ENCODE results near the gene RAB4A.

The RAB4A gene

GRCh38 chr1:229248821-229249817 is 21.8 kb upstream of the RAB4A start (continued):
- TF ChIP-seq REST (tag by site-specific recombination; IDR thresholded peaks at IDR 0.05): 0 out of 2 replicates have a peak, but pooled peaks have one; percentile 13

GRCh38 chr1:229249854-229250644 is 20.9 kb upstream of the RAB4A start:
- no peaks in the 10 kb centered on the region for H3K36me3 ChIP-seq (ENCODE audit: control insufficient read depth in 2 of 2, insufficient read depth in 1 of 2, low read length in 2 of 2)
- no peak overlapping the region for H3K27ac ChIP-seq (ENCODE audit: extremely low read depth, low read depth, low read length)
- no peaks in the 10 kb centered on the region for H3K9me3 ChIP-seq (ENCODE audit: control insufficient read depth, insufficient read depth, low read depth, low read length)
- no peak for TF ChIP-seq ZBTB1 (tag by site-specific recombination; IDR thresholded peaks at IDR 0.05)
- TF ChIP-seq ZNF549 (tag by site-specific recombination; IDR thresholded peaks at IDR 0.05): no peak
- TF ChIP-seq ZNF776 (tag by site-specific recombination; IDR thresholded peaks at IDR 0.05; ENCODE audit: borderline replicate concordance): no peak
- TF ChIP-seq ZNF148 (tag by site-specific recombination; IDR thresholded peaks at IDR 0.05; ENCODE audit: borderline replicate concordance): peak; percentile 71; the same call in 1 of the 2 replicates
- TF ChIP-seq AEBP2 (tag by site-specific recombination; IDR thresholded peaks at IDR 0.05; ENCODE audit: borderline replicate concordance): no peak
- no peak for TF ChIP-seq ZNF211 (tag by site-specific recombination; IDR thresholded peaks at IDR 0.05; ENCODE audit: low read depth)
- no peak for TF ChIP-seq ZNF423 (tag by site-specific recombination; IDR thresholded peaks at IDR 0.05)
- no peak for TF ChIP-seq ZNF843 (tag by site-specific recombination; IDR thresholded peaks at IDR 0.05)
- TF ChIP-seq KLF10 (tag by site-specific recombination; IDR thresholded peaks at IDR 0.05): no peak
- TF ChIP-seq ZNF837 (tag by site-specific recombination; IDR thresholded peaks at IDR 0.05): no peak
- TF ChIP-seq ZNF404 (tag by site-specific recombination; IDR thresholded peaks at IDR 0.05): no peak
- no peak for TF ChIP-seq ZNF266 (tag by site-specific recombination; IDR thresholded peaks at IDR 0.05; ENCODE audit: low read depth)
- TF ChIP-seq ZNF354C (tag by site-specific recombination; IDR thresholded peaks at IDR 0.05; ENCODE audit: borderline replicate concordance, low read depth): no peak
- TF ChIP-seq ZXDB (tag by site-specific recombination; IDR thresholded peaks at IDR 0.05): no peak
- peak; percentile 58 for TF ChIP-seq ZSCAN4 (tag by site-specific recombination; IDR thresholded peaks at IDR 0.05)
- TF ChIP-seq ZFHX2 (tag by site-specific recombination; conservative IDR thresholded peaks at IDR 0.05): no peak
- TF ChIP-seq HOXD13 (CRISPR knock-in tag; IDR thresholded peaks at IDR 0.05; ENCODE audit: borderline replicate concordance): no peak
- peak; percentile 90 for TF ChIP-seq ZNF366 (tag by site-specific recombination; conservative IDR thresholded peaks at IDR 0.05)
- TF ChIP-seq ZNF121 (tag by site-specific recombination; IDR thresholded peaks at IDR 0.05): peak; percentile 95
- no peak for TF ChIP-seq ZNF704 (tag by site-specific recombination; IDR thresholded peaks at IDR 0.05)
- TF ChIP-seq ZNF660 (tag by site-specific recombination; IDR thresholded peaks at IDR 0.05): no peak
- TF ChIP-seq OVOL3 (tag by site-specific recombination; IDR thresholded peaks at IDR 0.05): no peak
- ChIA-PET CTCF (interaction anchor here (0.6 to 1.9 kb wide), 5 partner anchors 9 to 564 kb away, joined by 3 to 4 read pairs (median 3); no protein-coding TSS in a partner anchor), POLR2A (no interaction called here)
- no peak overlapping the region for H3K4me3 ChIP-seq (ENCODE audit: low read depth, low read length)
- H3K4me1 ChIP-seq (ENCODE audit: control insufficient read depth, insufficient read depth, low read length): peaks cover 16% of the 10 kb centered on the region

Measured in HEK293 (cell line).